HCT116 (cell line): Measurements from ENCODE around the gene MTA1. TPM values are rescaled to one million over a fixed set of nuclear protein-coding genes. Genes with fewer than 3 reads are reported as not detected.

Source experiments
- ATAC-seq: fragments of 200-7000 bp; cut with Tn5 transposase; 2 replicates; pipeline ENCODE4 v1.9.1; 2020; ENCODE audit warnings: mild to moderate bottlenecking, moderate library complexity
- BruUV-seq: library from RNA; stranded (reverse); fragments of 400-500 nt; replicated peaks from 2 replicates; lab custom pipeline; 2021; lab: Mats Ljungman, UMichigan
- CTCF ChIA-PET: fragments of 300-600 bp; sonication (Branson Sonifier 250); formaldehyde crosslinking; loops from one replicate; lab custom pipeline; 2021; ENCODE audit warnings: antibody characterized with exemption; lab: Charles Lee
- POLR2A ChIA-PET: fragments of 300-600, 350-600 bp; sonication (Branson Sonifier 250); formaldehyde crosslinking; loops from one replicate; lab custom pipeline; 2021; ENCODE audit warnings: antibody characterized with exemption; lab: Charles Lee
- RAD21 ChIA-PET, 2 experiments: fragments of 300-600 bp; sonication (Branson Sonifier 250); formaldehyde crosslinking; loops; one replicate each; lab custom pipeline; 2023; ENCODE audit warnings: low total read pairs in 2 of 2; ENCODE audit not compliant: uncharacterized antibody in 2 of 2, unreplicated experiment in 2 of 2, low non-redundant PET in 1 of 2; lab: Charles Lee
- DNase-seq: peaks from one replicate; pipeline ENCODE4 v3.0.0-alpha.2; 2010; ENCODE audit warnings: low read depth, low spot score
- H2AFZ ChIP-seq: fragments of 200-600 bp; shearing (Covaris generic), sonication (generic); 2 replicates; pipeline ENCODE4 v1.6.1; 2017; ENCODE audit warnings: low read depth, mixed run types, mixed read lengths, antibody characterized with exemption, low read length; ENCODE audit not compliant: poor library complexity, severe bottlenecking
- H3K27ac ChIP-seq: 2 replicates; pipeline ENCODE4 v1.5.1; 2012; ENCODE audit warnings: low read depth, low read length
- H3K27me3 ChIP-seq: fragments of 200-600 bp; sonication (generic); 2 replicates; pipeline ENCODE4 v1.6.1; 2016; ENCODE audit warnings: mixed run types, low read length, mixed read lengths; ENCODE audit not compliant: insufficient read depth
- H3K36me3 ChIP-seq, 2 experiments: fragments of 200-500 bp in 1 of 2; fragments of 200-600 bp in 1 of 2; sonication (Bioruptor generic) in 1 of 2; sonication (generic) in 1 of 2; 2 replicates each; pipeline versions ENCODE4 v1.5.1 to v1.6.1; 2014 to 2016; ENCODE audit warnings: low read length in 2 of 2, inconsistent platforms in 1 of 2, mixed read lengths in 1 of 2, mixed run types in 1 of 2; ENCODE audit not compliant: insufficient read depth in 2 of 2, control insufficient read depth in 1 of 2
- H3K4me1 ChIP-seq, 2 experiments: fragments of 200-600 bp in 1 of 2; sonication (generic) in 1 of 2; 2 replicates each; pipeline versions ENCODE4 v1.5.1 to v1.6.1; 2012 to 2017; ENCODE audit warnings: low read length in 2 of 2, inconsistent platforms in 1 of 2, mild to moderate bottlenecking in 1 of 2, mixed read lengths in 1 of 2, mixed run types in 1 of 2, moderate library complexity in 1 of 2; ENCODE audit not compliant: insufficient read depth in 2 of 2, control insufficient read depth in 1 of 2
- H3K4me2 ChIP-seq: fragments of 200-600 bp; sonication (generic); 2 replicates; pipeline ENCODE4 v1.6.1; 2017; ENCODE audit warnings: mixed run types, low read length, mixed read lengths
- H3K4me3 ChIP-seq, 2 experiments: fragments of 200-600 bp in 1 of 2; sonication (generic) in 1 of 2; replicated peaks in 1 of 2; 2 replicates each; pipeline ENCODE4 v1.5.1; 2011 to 2016; ENCODE audit warnings: low read length in 2 of 2, control low read depth in 1 of 2, low read depth in 1 of 2, mild to moderate bottlenecking in 1 of 2, mixed read lengths in 1 of 2, mixed run types in 1 of 2
- H3K79me2 ChIP-seq: fragments of 200-600 bp; sonication (generic); 2 replicates; pipeline ENCODE4 v1.6.1; 2017; ENCODE audit warnings: mild to moderate bottlenecking, mixed run types, low read length, moderate library complexity, mixed read lengths; ENCODE audit not compliant: insufficient read depth
- H3K9ac ChIP-seq: fragments of 200-600 bp; sonication (generic); 2 replicates; pipeline ENCODE4 v1.6.1; 2016; ENCODE audit warnings: low read length, mixed read lengths
- H3K9me2 ChIP-seq: fragments of 200-600 bp; sonication (generic), shearing (Covaris generic); 2 replicates; pipeline ENCODE4 v1.6.1; 2017; ENCODE audit warnings: mixed run types, mild to moderate bottlenecking, moderate library complexity; ENCODE audit not compliant: insufficient read depth
- H3K9me3 ChIP-seq, 2 experiments: fragments of 200-500 bp in 1 of 2; fragments of 200-600 bp in 1 of 2; sonication (Bioruptor generic) in 1 of 2; sonication (generic) in 1 of 2; 2 replicates each; pipeline ENCODE4 v1.6.1; 2014 to 2017; ENCODE audit warnings: low read length in 2 of 2, mixed read lengths in 2 of 2, inconsistent platforms in 1 of 2, low read depth in 1 of 2, mild to moderate bottlenecking in 1 of 2, mixed run types in 1 of 2, moderate library complexity in 1 of 2; ENCODE audit not compliant: control insufficient read depth in 1 of 2, insufficient read depth in 1 of 2
- H4K20me1 ChIP-seq: fragments of 200-600 bp; sonication (generic), shearing (Covaris generic); 2 replicates; pipeline ENCODE4 v1.6.1; 2017; ENCODE audit warnings: mixed run types, mild to moderate bottlenecking, moderate library complexity; ENCODE audit not compliant: insufficient read depth
- CBX3 ChIP-seq: IDR thresholded peaks from 2 replicates; pipeline ENCODE4 v1.6.1; 2012; ENCODE audit warnings: low read depth
- CEBPB ChIP-seq: IDR thresholded peaks from 2 replicates; pipeline ENCODE4 v1.6.1; 2012; ENCODE audit warnings: low read depth
- ELF1 ChIP-seq: IDR thresholded peaks from 2 replicates; pipeline ENCODE4 v1.6.1; 2012; ENCODE audit warnings: low read depth, borderline replicate concordance
- EZH2 ChIP-seq: fragments of 200-600 bp; sonication (generic); IDR thresholded peaks from 2 replicates; pipeline ENCODE4 v1.6.1; 2017; ENCODE audit warnings: antibody characterized with exemption, mixed run types
- JUND ChIP-seq: IDR thresholded peaks from 2 replicates; pipeline ENCODE4 v1.6.1; 2012
- POLR2A ChIP-seq: IDR thresholded peaks from 2 replicates; pipeline ENCODE4 v1.7.0; 2011; ENCODE audit warnings: borderline replicate concordance; ENCODE audit not compliant: insufficient read depth, insufficient read length; ENCODE audit errors: extremely low read depth
- RAD21 ChIP-seq: IDR thresholded peaks from 2 replicates; pipeline ENCODE4 v1.6.1; 2012; ENCODE audit warnings: low read depth, mild to moderate bottlenecking
- SIN3A ChIP-seq: IDR thresholded peaks from 2 replicates; pipeline ENCODE4 v1.6.1; 2012; ENCODE audit warnings: low read depth
- SP1 ChIP-seq: IDR thresholded peaks from 2 replicates; pipeline ENCODE4 v1.6.1; 2012; ENCODE audit warnings: low read depth
- SRF ChIP-seq: IDR thresholded peaks from 2 replicates; pipeline ENCODE4 v1.6.1; 2012; ENCODE audit warnings: low read depth
- TCF7L2 ChIP-seq: IDR thresholded peaks from 2 replicates; pipeline ENCODE4 v1.7.0; 2011; ENCODE audit warnings: borderline replicate concordance, inconsistent platforms; ENCODE audit not compliant: insufficient read depth, insufficient read length; ENCODE audit errors: extremely low read depth
- ZFX ChIP-seq: fragments of 450-650 bp; IDR thresholded peaks from 2 replicates; pipeline ENCODE4 v1.6.1; 2017
- intact Hi-C: fragments of 100-400 bp; cut with micrococcal nuclease; formaldehyde crosslinking; loops from 2 replicates; pipeline ENCODE4 v1.10.0; 2022
- total RNA-seq: library from RNA; stranded (reverse); gene quantifications from one replicate; pipeline ENCODE4 v1.2.1, GENCODE V29; 2021; ENCODE audit not compliant: unreplicated experiment
- TF ChIP-seq, protein P1 (sequence below): IDR thresholded peaks from 2 replicates; pipeline ENCODE4 v1.6.1; 2012
- TF ChIP-seq, protein P2 (sequence below): IDR thresholded peaks from 2 replicates; pipeline ENCODE4 v1.6.1; 2012

The MTA1 gene
- total RNA-seq, 1 experiment from 2014 or later, result 229 TPM

- TF ChIP-seq RAD21 (no peak), POLR2A (no peak), JUND (no peak), CEBPB (no peak), TCF7L2 (no peak), SP1 (no peak)
- TF ChIP-seq, protein P1, sequence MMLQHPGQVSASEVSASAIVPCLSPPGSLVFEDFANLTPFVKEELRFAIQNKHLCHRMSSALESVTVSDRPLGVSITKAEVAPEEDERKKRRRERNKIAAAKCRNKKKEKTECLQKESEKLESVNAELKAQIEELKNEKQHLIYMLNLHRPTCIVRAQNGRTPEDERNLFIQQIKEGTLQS, result no peak
- TF ChIP-seq, protein P2, sequence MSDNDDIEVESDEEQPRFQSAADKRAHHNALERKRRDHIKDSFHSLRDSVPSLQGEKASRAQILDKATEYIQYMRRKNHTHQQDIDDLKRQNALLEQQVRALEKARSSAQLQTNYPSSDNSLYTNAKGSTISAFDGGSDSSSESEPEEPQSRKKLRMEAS, result no peak
- TF ChIP-seq, all 23 proteins: peak for 0
- Histone ChIP-seq H3K4me1 (no peaks in the 10 kb centered on the region), H3K4me3 (no peak overlapping the region), H3K9me2 (no peaks in the 10 kb centered on the region), H3K9ac (no peak overlapping the region), H4K20me1 (no peaks in the 10 kb centered on the region), H3K27me3 (no peaks in the 10 kb centered on the region), H3K27ac (no peak overlapping the region), H3K79me2 (no peaks in the 10 kb centered on the region), H3K36me3 (no peaks in the 10 kb centered on the region), H2AFZ (no peak overlapping the region), H3K4me2 (no peak overlapping the region), H3K9me3 (no peaks in the 10 kb centered on the region)
- no TSS peak for BruUV-seq
- ATAC-seq (no peak), DNase-seq (no peak)
- POLR2A ChIA-PET, result no interaction called here
- intact Hi-C loops, result no loop called here
- CTCF ChIA-PET, result no interaction called here
- RAD21 ChIA-PET, result no interaction called here
Observed at GRCh38 chr14:105385698-105386365, 33.8 kb upstream of the MTA1 start.

DNA sequence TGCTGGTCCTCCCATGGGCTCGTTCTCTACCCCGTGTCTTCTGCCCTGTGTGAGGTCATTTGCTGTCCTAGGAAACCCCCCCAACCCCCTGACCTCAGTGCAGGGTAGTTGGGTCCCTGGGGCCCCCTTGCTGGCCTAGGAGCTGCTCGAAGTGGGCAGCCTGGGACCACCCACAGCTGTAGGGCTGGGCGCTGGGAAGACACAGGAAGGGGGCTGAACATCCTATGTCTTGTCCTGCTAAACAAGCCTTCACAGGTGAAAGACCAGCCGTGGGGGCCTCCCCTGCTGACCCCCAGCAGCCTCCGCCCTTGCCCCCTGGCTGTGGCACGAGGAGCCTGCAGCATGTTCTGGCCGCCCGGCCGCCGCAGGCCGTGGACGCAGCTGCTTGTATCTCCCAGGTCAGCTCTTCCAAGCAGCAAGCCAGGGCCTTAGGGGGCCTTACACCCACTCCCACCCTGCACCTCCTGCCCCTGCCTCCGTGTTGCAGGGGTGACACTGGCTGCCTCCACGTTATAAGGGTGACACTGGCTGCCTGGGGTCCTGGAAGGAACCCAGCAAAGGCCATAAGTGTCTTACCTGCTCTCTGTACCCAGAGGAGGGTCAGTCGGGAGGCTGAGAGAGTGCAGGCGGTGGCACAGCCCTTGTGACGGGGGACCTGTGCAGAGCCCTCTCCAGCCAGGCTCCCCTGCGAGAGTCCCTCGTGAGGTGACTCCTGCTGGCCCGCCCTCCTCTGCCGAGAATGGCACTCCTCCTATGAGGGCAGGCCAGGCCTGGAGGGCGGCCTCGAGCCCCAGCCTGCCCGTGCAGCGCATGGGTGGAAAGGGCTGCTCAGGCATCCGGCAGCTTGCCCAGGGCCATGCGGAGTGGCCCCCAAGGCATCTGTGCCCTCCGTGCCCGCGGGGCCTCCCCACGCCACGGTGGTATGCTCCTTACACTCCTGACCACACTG lies 32.8 kb upstream of the MTA1 start:
- Histone ChIP-seq H3K4me1 (no peaks in the 10 kb centered on the region), H3K27me3 (no peaks in the 10 kb centered on the region), H3K4me2 (no peak overlapping the region), H3K36me3 (no peaks in the 10 kb centered on the region), H2AFZ (no peak overlapping the region), H3K9ac (no peak overlapping the region), H3K4me3 (no peak overlapping the region), H3K9me3 (no peaks in the 10 kb centered on the region), H3K27ac (no peak overlapping the region; the same call in 1 of the 2 replicates), H3K79me2 (no peaks in the 10 kb centered on the region), H4K20me1 (no peaks in the 10 kb centered on the region), H3K9me2 (no peaks in the 10 kb centered on the region)
- intact Hi-C loops, result no loop called here
- ChIA-PET RAD21 (no interaction called here), POLR2A (no interaction called here), CTCF (no interaction called here)
- TF ChIP-seq SRF, result no peak
- TF ChIP-seq ZFX, result no peak
- no peak for TF ChIP-seq EZH2
- TF ChIP-seq, protein P1, result no peak
- no peak for TF ChIP-seq CBX3
- TF ChIP-seq JUND, result no peak
- no peak for TF ChIP-seq TCF7L2
- TF ChIP-seq, protein P2, result no peak
- TF ChIP-seq SIN3A, result no peak
- no peak for TF ChIP-seq ELF1
- ATAC-seq (no peak), DNase-seq (no peak)
- BruUV-seq, result no TSS peak
